NCI-H2029 (cell line): Measurements from ENCODE around the gene SIAH3.

ENCODE experiments used
- DNase-seq: peaks from one replicate; lab custom pipeline; 2025; lab: John Stamatoyannopoulos, UW

SIAH3 gene

GRCh38 chr13:45737571-45738017, 114.0 kb downstream of the SIAH3 start:
- DNase-seq: no peak

- DNase-seq: no peak
These were observed 118.2 kb downstream of the SIAH3 start for GRCh38 chr13:45733361-45733760.

GRCh38 chr13:45732916-45733315, 118.6 kb downstream of the SIAH3 start:
- DNase-seq: no peak

- DNase-seq: peak; percentile 2
These were observed 120.1 kb downstream of the SIAH3 start for GRCh38 chr13:45731455-45731854.

GRCh38 chr13:45728759-45729158, 122.8 kb downstream of the SIAH3 start:
- DNase-seq: no peak
